IMR-90 (cell line): Measurements from ENCODE around the gene TRAPPC2L. TPM values are rescaled to one million over a fixed set of nuclear protein-coding genes. Genes with fewer than 3 reads are reported as not detected.
A peak's percentile ranks its signal among the peaks of the same experiment; 100 is the strongest.

Experiments used
- ATAC-seq: fragments of 200-7000 bp; cut with Tn5 transposase; 2 replicates; pipeline ENCODE4 v1.9.1; 2020; ENCODE audit warnings: low read depth, mild to moderate bottlenecking, moderate library complexity
- BruUV-seq: library from RNA; stranded (reverse); fragments of 400-500 nt; replicated peaks from 2 replicates; lab custom pipeline; 2021; lab: Mats Ljungman, UMichigan
- CTCF ChIA-PET: fragments of 300-600 bp; formaldehyde crosslinking; extraction: SDS; loops from one replicate; lab custom pipeline; 2021; ENCODE audit warnings: antibody characterized with exemption; lab: Yijun Ruan, JAX
- POLR2A ChIA-PET: fragments of 300-600 bp; sonication (Branson Sonifier 250); formaldehyde crosslinking; loops from one replicate; lab custom pipeline; 2022; ENCODE audit warnings: antibody characterized with exemption; ENCODE audit not compliant: unreplicated experiment; lab: Charles Lee
- DNase-seq: peaks from one replicate; pipeline ENCODE4 v3.0.0; 2013
- H2AFZ ChIP-seq: replicated peaks from 2 replicates; pipeline ENCODE3; 2013; ENCODE audit warnings: low read length, mild to moderate bottlenecking; ENCODE audit not compliant: poor library complexity
- H2AK5ac ChIP-seq: 2 replicates; pipeline ENCODE4 v1.6.1; 2013; ENCODE audit warnings: low read depth, low read length, inconsistent platforms
- H2AK9ac ChIP-seq: replicated peaks from 2 replicates; pipeline ENCODE3; 2013; ENCODE audit warnings: mild to moderate bottlenecking, low read depth, low read length, moderate library complexity; ENCODE audit not compliant: poor library complexity
- H2BK120ac ChIP-seq: 2 replicates; pipeline ENCODE4 v1.6.1; 2013; ENCODE audit warnings: low read depth, low read length, inconsistent platforms
- H2BK15ac ChIP-seq: 3 replicates; pipeline ENCODE4 v1.6.1; 2013; ENCODE audit warnings: low read depth, low read length, inconsistent platforms
- H2BK20ac ChIP-seq: 2 replicates; pipeline ENCODE4 v1.6.1; 2013; ENCODE audit warnings: low read depth, mild to moderate bottlenecking, inconsistent platforms, low read length, moderate library complexity
- H2BK5ac ChIP-seq: 2 replicates; pipeline ENCODE4 v1.6.1; 2013; ENCODE audit warnings: mild to moderate bottlenecking, low read depth, low read length, inconsistent platforms; ENCODE audit not compliant: poor library complexity, severe bottlenecking
- H3K14ac ChIP-seq: replicated peaks from 2 replicates; pipeline ENCODE4 v1.6.1; 2013; ENCODE audit warnings: low read depth, low read length, inconsistent platforms
- H3K18ac ChIP-seq: 2 replicates; pipeline ENCODE4 v1.6.1; 2013; ENCODE audit warnings: low read depth, low read length, control low read depth
- H3K23ac ChIP-seq: 2 replicates; pipeline ENCODE4 v1.6.1; 2013; ENCODE audit warnings: low read depth, low read length, inconsistent platforms
- H3K27ac ChIP-seq: 2 replicates; pipeline ENCODE4 v1.5.1; 2013; ENCODE audit warnings: mild to moderate bottlenecking, control low read depth, low read length; ENCODE audit not compliant: insufficient read depth
- H3K27me3 ChIP-seq: 2 replicates; pipeline ENCODE4 v1.6.1; 2013; ENCODE audit warnings: low read length; ENCODE audit not compliant: control insufficient read depth, insufficient read depth
- H3K36me3 ChIP-seq: 2 replicates; pipeline ENCODE4 v1.6.1; 2013; ENCODE audit warnings: low read length, mixed read lengths; ENCODE audit not compliant: control insufficient read depth, insufficient read depth
- H3K4ac ChIP-seq: 2 replicates; pipeline ENCODE4 v1.6.1; 2013; ENCODE audit warnings: low read depth, low read length, inconsistent platforms
- H3K4me1 ChIP-seq: 2 replicates; pipeline ENCODE4 v1.6.1; 2013; ENCODE audit warnings: low read length, mixed read lengths; ENCODE audit not compliant: control insufficient read depth, insufficient read depth
- H3K4me2 ChIP-seq: 2 replicates; pipeline ENCODE4 v1.6.1; 2013; ENCODE audit warnings: low read depth, mild to moderate bottlenecking, control low read depth, low read length, moderate library complexity
- H3K4me3 ChIP-seq: 2 replicates; pipeline ENCODE4 v1.5.1; 2013; ENCODE audit warnings: low read depth, mild to moderate bottlenecking, control low read depth, low read length, moderate library complexity; ENCODE audit not compliant: insufficient read depth
- H3K56ac ChIP-seq: 2 replicates; pipeline ENCODE4 v1.6.1; 2013; ENCODE audit warnings: low read length, inconsistent platforms; ENCODE audit not compliant: insufficient read depth; ENCODE audit errors: extremely low read depth
- H3K79me1 ChIP-seq, 2 experiments: 2 replicates each; pipeline ENCODE4 v1.6.1; 2013; ENCODE audit warnings: low read length in 2 of 2, inconsistent platforms in 1 of 2, low read depth in 1 of 2
- H3K9ac ChIP-seq: 2 replicates; pipeline ENCODE4 v1.6.1; 2013; ENCODE audit warnings: low read depth, low read length, control low read depth
- H3K9me1 ChIP-seq: 2 replicates; pipeline ENCODE4 v1.6.1; 2013; ENCODE audit warnings: low read length, inconsistent platforms; ENCODE audit not compliant: insufficient read depth
- H3K9me3 ChIP-seq: 2 replicates; pipeline ENCODE4 v1.6.1; 2013; ENCODE audit warnings: low read length; ENCODE audit not compliant: control insufficient read depth, insufficient read depth
- H4K20me1 ChIP-seq: 2 replicates; pipeline ENCODE4 v1.6.1; 2013; ENCODE audit warnings: low read length, inconsistent platforms; ENCODE audit not compliant: insufficient read depth
- H4K5ac ChIP-seq: 2 replicates; pipeline ENCODE4 v1.6.1; 2013; ENCODE audit warnings: mild to moderate bottlenecking, low read depth, low read length, control low read depth
- H4K8ac ChIP-seq, 2 experiments: 2 replicates each; pipeline ENCODE4 v1.6.1; 2013; ENCODE audit warnings: low read depth in 2 of 2, low read length in 2 of 2, control low read depth in 1 of 2, inconsistent platforms in 1 of 2
- H4K91ac ChIP-seq: 2 replicates; pipeline ENCODE4 v1.6.1; 2013; ENCODE audit warnings: low read depth, low read length, inconsistent platforms; ENCODE audit not compliant: insufficient read depth
- RCOR1 ChIP-seq: IDR thresholded peaks from 2 replicates; pipeline ENCODE4 v1.6.1; 2012; ENCODE audit warnings: mild to moderate bottlenecking, low read length, improper control_type of control experiment; ENCODE audit not compliant: insufficient replicate concordance
- WGBS, 2 experiments: methylation state at CpG; one replicate each; pipeline versions ENCODE4 v1.1.5 to v1.1.7; 2013; ENCODE audit warnings: missing lambda C conversion rate in 2 of 2; ENCODE audit not compliant: insufficient read length in 1 of 2; ENCODE audit errors: extremely low coverage in 2 of 2; 5-methylcytosine and 5-hydroxymethylcytosine counted together
- dilution Hi-C: fragments of 300-500 bp; cut with HindIII; formaldehyde crosslinking; loops from one replicate; pipeline ENCODE4 v1.14.3; 2018; ENCODE audit warnings: low sequenced_read_pairs; ENCODE audit not compliant: unreplicated experiment
- in situ Hi-C: fragments of 300-500 bp; cut with MboI; formaldehyde crosslinking; loops from 3 replicates; pipeline ENCODE4 v1.14.3; 2019; ENCODE audit warnings: low sequenced_read_pairs, inconsistent platforms, mixed read lengths
- intact Hi-C: fragments of 100-400 bp; cut with micrococcal nuclease; formaldehyde crosslinking; loops from 2 replicates; pipeline ENCODE4 v1.10.0; 2022
- polyA plus RNA-seq, 3 experiments: library from polyadenylated mRNA; depleted of rRNA; stranded (reverse); fragments of >200 nt; gene quantifications; 2 replicates each; pipeline ENCODE4 v1.2.3, GENCODE V29; 2012; ENCODE audit warnings: low replicate concordance in 1 of 3
- total RNA-seq: library from RNA; depleted of rRNA; stranded (reverse); fragments of >200 nt; gene quantifications from 2 replicates; pipeline ENCODE4 v1.2.3, GENCODE V29; 2012

TRAPPC2L gene
- total and polyA plus RNA-seq, 2 of the 4 experiments (the other 2 are of a cell fraction) = 102 to 109 TPM

DNA sequence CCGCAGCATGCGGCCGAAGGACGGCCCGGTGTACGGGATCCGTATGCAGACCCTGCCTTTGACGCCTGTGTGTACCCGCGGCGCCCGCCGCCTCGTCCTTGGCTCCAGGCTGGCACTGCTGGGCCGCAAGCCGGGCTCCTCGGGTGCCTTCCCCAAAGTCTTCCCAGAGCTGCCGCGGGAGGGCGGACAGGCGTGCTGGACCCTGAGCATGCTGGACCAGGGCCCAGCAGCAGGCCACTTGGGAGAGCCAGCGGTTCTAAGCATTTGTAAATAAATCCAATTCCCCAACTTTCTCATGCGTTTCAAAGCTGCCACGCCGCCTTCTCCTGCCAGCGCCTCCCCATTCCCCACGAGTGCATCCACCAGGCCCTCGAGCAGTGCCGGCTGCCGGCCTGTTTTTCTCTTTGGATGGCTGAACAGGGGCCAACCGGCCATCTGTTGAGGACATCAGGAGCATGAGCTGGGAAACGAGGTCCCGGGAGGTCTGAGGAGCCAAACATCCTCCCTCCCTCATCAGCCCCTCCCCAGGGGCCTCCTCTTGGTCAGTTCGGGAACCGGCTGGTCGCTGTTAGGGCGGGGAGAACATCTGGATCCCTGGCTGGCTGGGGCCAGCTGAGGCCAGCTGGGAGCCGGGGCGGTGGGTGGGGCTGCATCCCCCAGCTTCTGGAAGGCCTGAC lies 30.1 kb downstream of the TRAPPC2L start:
- no peak overlapping the region for H3K14ac ChIP-seq
- H2AK9ac ChIP-seq = no peak overlapping the region
- ChIA-PET POLR2A (no interaction called here), CTCF (no interaction called here)
- H4K20me1 ChIP-seq = no peaks in the 10 kb centered on the region
- intact Hi-C loops = no loop called here
- no peaks in the 10 kb centered on the region for H3K36me3 ChIP-seq
- H2BK120ac ChIP-seq = no peak overlapping the region
- H2BK20ac ChIP-seq = no peak overlapping the region
- no peak overlapping the region for H2AK5ac ChIP-seq
- ATAC-seq (peak; percentile 81), DNase-seq (peak; percentile 36)
- no peak overlapping the region for H3K56ac ChIP-seq
- H4K5ac ChIP-seq = no peak overlapping the region
- WGBS, 2 experiments = 66% methylated on average over 16 of the region's 39 CpGs; no CpG with 5 or more reads in 1 of the 2 experiments
- H4K91ac ChIP-seq = no peak overlapping the region
- H3K4ac ChIP-seq = no peak overlapping the region
- dilution Hi-C loops = no loop called here
- H3K4me1 ChIP-seq = peaks cover 8% of the 10 kb centered on the region; the same call in 1 of the 2 replicates
- no TSS peak for BruUV-seq
- H3K9me1 ChIP-seq = no peaks in the 10 kb centered on the region
- H2BK5ac ChIP-seq = no peak overlapping the region
- H2AFZ ChIP-seq = peak overlapping the region; percentile 51
- H3K27me3 ChIP-seq = no peaks in the 10 kb centered on the region; the same call in 1 of the 2 replicates
- H3K9ac ChIP-seq = no peak overlapping the region
- no peak overlapping the region for H3K27ac ChIP-seq
- H3K4me2 ChIP-seq = no peak overlapping the region
- no peak overlapping the region for H4K8ac ChIP-seq
- H3K4me3 ChIP-seq = no peak overlapping the region
- in situ Hi-C loops = no loop called here
- H3K79me1 ChIP-seq = no peaks in the 10 kb centered on the region
- H2BK15ac ChIP-seq = no peak overlapping the region
- no peak overlapping the region for H3K23ac ChIP-seq
- H3K18ac ChIP-seq = no peak overlapping the region
- no peak for TF ChIP-seq RCOR1
- H3K9me3 ChIP-seq = peaks cover 6% of the 10 kb centered on the region
